CD4-positive, alpha-beta T cell (primary cell): ENCODE data around the gene RNF114. TPM values are rescaled to one million over a fixed set of nuclear protein-coding genes. Genes with fewer than 3 reads are reported as not detected.

ENCODE experiments used
- ATAC-seq: fragments of 200-7000 bp; cut with Tn5 transposase; one replicate; pipeline ENCODE4 v1.10.0; 2022; ENCODE audit warnings: mild to moderate bottlenecking; ENCODE audit not compliant: poor library complexity
- CTCF ChIA-PET: fragments of 350-600 bp; sonication (Branson Sonifier 250); formaldehyde crosslinking; loops from one replicate; lab custom pipeline; 2021; ENCODE audit warnings: antibody characterized with exemption, inconsistent platforms; lab: Charles Lee
- POLR2A ChIA-PET: fragments of 350-600 bp; sonication (Branson Sonifier 250); formaldehyde crosslinking; loops from one replicate; lab custom pipeline; 2021; ENCODE audit warnings: antibody characterized with exemption, inconsistent platforms; lab: Charles Lee
- DNase-seq, 14 experiments: peaks; one replicate each; pipeline ENCODE4 v3.0.0-alpha.2; 2013 to 2020; ENCODE audit warnings: mixed read lengths in 2 of 14
- H3K27ac ChIP-seq, 2 donors: one replicate each; pipeline versions ENCODE4 v1.5.1 to v1.7.0; 2013; ENCODE audit warnings: low read length in 2 of 2, low read depth in 1 of 2, mild to moderate bottlenecking in 1 of 2
- H3K27me3 ChIP-seq, 2 experiments: 1 replicate in 1 of 2; 2 replicates in 1 of 2; pipeline versions ENCODE4 v1.6.1 to v1.7.0; 2013; ENCODE audit warnings: low read length in 2 of 2, control low read depth in 1 of 2, mild to moderate bottlenecking in 1 of 2, moderate library complexity in 1 of 2; ENCODE audit not compliant: insufficient read depth in 2 of 2, control insufficient read depth in 1 of 2
- H3K36me3 ChIP-seq: one replicate; pipeline ENCODE4 v1.6.1; 2013; ENCODE audit warnings: low read length, control low read depth; ENCODE audit not compliant: insufficient read depth
- H3K4me1 ChIP-seq: one replicate; pipeline ENCODE4 v1.6.1; 2013; ENCODE audit warnings: low read length, control low read depth; ENCODE audit not compliant: insufficient read depth
- H3K4me3 ChIP-seq: one replicate; pipeline ENCODE4 v1.5.1; 2013; ENCODE audit warnings: mild to moderate bottlenecking, low read length, moderate library complexity
- H3K9me3 ChIP-seq, 2 experiments: 1 replicate in 1 of 2; 2 replicates in 1 of 2; pipeline versions ENCODE4 v1.6.1 to v1.7.0; 2013; ENCODE audit warnings: low read length in 2 of 2, mild to moderate bottlenecking in 2 of 2, control low read depth in 1 of 2, moderate library complexity in 1 of 2; ENCODE audit not compliant: control insufficient read depth in 1 of 2, insufficient read depth in 1 of 2
- H3K27ac Mint-ChIP-seq: one replicate; pipeline ENCODE4 v1.8.0; 2020; ENCODE audit warnings: mixed read lengths
- H3K27me3 Mint-ChIP-seq: one replicate; pipeline ENCODE4 v1.8.0; 2021; ENCODE audit warnings: mixed read lengths
- H3K36me3 Mint-ChIP-seq: one replicate; pipeline ENCODE4 v1.8.0; 2021; ENCODE audit warnings: low read depth, mixed read lengths
- H3K4me1 Mint-ChIP-seq: one replicate; pipeline ENCODE4 v1.8.0; 2021; ENCODE audit warnings: low read depth, mixed read lengths
- H3K4me3 Mint-ChIP-seq: one replicate; pipeline ENCODE4 v1.8.0; 2020; ENCODE audit warnings: mild to moderate bottlenecking, mixed read lengths
- H3K9me3 Mint-ChIP-seq: one replicate; pipeline ENCODE4 v1.8.0; 2020; ENCODE audit warnings: mixed read lengths
- CTCF ChIP-seq: fragments of 200-600 bp; IDR thresholded peaks from one replicate; pipeline ENCODE4 v1.8.0; 2022; ENCODE audit warnings: antibody characterized with exemption, mild to moderate bottlenecking
- intact Hi-C, 2 experiments: fragments of 100-400 bp; cut with DNase I in 1 of 2; cut with micrococcal nuclease in 1 of 2; formaldehyde crosslinking; loops; one replicate each; pipeline versions ENCODE4 v1.15.1 to v1.9.0; 2023 to 2025; cut with DNase I, micrococcal nuclease
- total RNA-seq, 174 experiments: library from RNA in 2 of 174; stranded (reverse) in 2 of 174; gene quantifications; one replicate each; pipeline ENCODE4 v1.2.3 and lab custom pipeline; 2021 to 2026

Gene RNF114
- total RNA-seq, 2 experiments from 2014 or later = 129 to 132 TPM

GRCh38 chr20:49981218-49982071, 45.2 kb downstream of the RNF114 start:
- DNase-seq = peak in 1 of 14 experiments; percentile 21
- Mint-ChIP-seq H3K4me1 (peaks cover 15% of the 10 kb centered on the region), H3K27ac (peak overlapping the region; percentile 74), H3K36me3 (no peaks in the 10 kb centered on the region), H3K9me3 (no peaks in the 10 kb centered on the region), H3K27me3 (no peaks in the 10 kb centered on the region), H3K4me3 (peak overlapping the region; percentile 70)
- H3K9me3 ChIP-seq = no peaks in the 10 kb centered on the region
- POLR2A ChIA-PET = interaction anchor here (0.6 to 3.5 kb wide), 4 partner anchors 11 to 105 kb away, joined by 3 to 17 read pairs (median 5); partner anchors contain the start of gene RNF114
- no peak for TF ChIP-seq CTCF
- CTCF ChIA-PET = interaction anchor here (1.2 to 8.0 kb wide), 3 partner anchors 11 to 88 kb away, joined by 3 to 102 read pairs (median 3); no protein-coding TSS in a partner anchor
- no peaks in the 10 kb centered on the region for H3K27me3 ChIP-seq
- peaks cover 24% of the 10 kb centered on the region for H3K4me1 ChIP-seq
- H3K36me3 ChIP-seq = no peaks in the 10 kb centered on the region
- intact Hi-C loops = loop anchor here (1.0 to 5.0 kb wide), 7 partner anchors 45 to 751 kb away; partner anchors contain the start of genes PARD6B (in 1 of the 2), PTPN1 (in 1 of the 2) and RNF114 (in 1 of the 2)
- no peak overlapping the region for H3K4me3 ChIP-seq
- no peak overlapping the region for H3K27ac ChIP-seq
- ATAC-seq = no peak

GRCh38 chr20:49982072-49982345, 45.8 kb downstream of the RNF114 start:
- no peaks in the 10 kb centered on the region for H3K36me3 ChIP-seq
- H3K9me3 ChIP-seq = no peaks in the 10 kb centered on the region
- Mint-ChIP-seq H3K9me3 (no peaks in the 10 kb centered on the region), H3K27me3 (no peaks in the 10 kb centered on the region), H3K4me3 (peak overlapping the region; percentile 70), H3K27ac (peak overlapping the region; percentile 74), H3K4me1 (peaks cover 15% of the 10 kb centered on the region), H3K36me3 (no peaks in the 10 kb centered on the region)
- ATAC-seq = no peak
- peaks cover 24% of the 10 kb centered on the region for H3K4me1 ChIP-seq
- H3K27me3 ChIP-seq = no peaks in the 10 kb centered on the region
- intact Hi-C loops = loop anchor here (1.0 to 5.0 kb wide), 7 partner anchors 45 to 750 kb away; partner anchors contain the start of genes PARD6B (in 1 of the 2), PTPN1 (in 1 of the 2) and RNF114 (in 1 of the 2)
- no peak for DNase-seq
- H3K4me3 ChIP-seq = peak overlapping the region; percentile 42
- ChIA-PET POLR2A (interaction anchor here (0.6 to 2.1 kb wide), 3 partner anchors 11 to 104 kb away, joined by 3 to 7 read pairs (median 3); partner anchors contain the start of gene RNF114), CTCF (interaction anchor here (1.2 to 8.0 kb wide), 3 partner anchors 12 to 88 kb away, joined by 3 to 102 read pairs (median 3); no protein-coding TSS in a partner anchor)
- no peak overlapping the region for H3K27ac ChIP-seq
- peak; percentile 2 for TF ChIP-seq CTCF

GRCh38 chr20:49982346-49983122, 46.3 kb downstream of the RNF114 start, which contains the start of gene SNAI1:
Gene SNAI1 (plus strand): TSS chr20:49982980. CDS start chr20:49983060, 80 bp downstream.
- intact Hi-C loops = loop anchor here (1.0 to 5.0 kb wide), 7 partner anchors 46 to 750 kb away; partner anchors contain the start of genes PARD6B (in 1 of the 2), PTPN1 (in 1 of the 2) and RNF114 (in 1 of the 2)
- H3K27ac ChIP-seq = no peak within 1 kb of the TSS

More at GRCh38 chr20:49982346-49983122, 46.3 kb downstream of the RNF114 start, which contains the start of gene SNAI1:
- peak; percentile 91 for ATAC-seq
- DNase-seq = peak; percentile 68 to 94 (median 82)
- Histone ChIP-seq H3K9me3 (no peaks in the 10 kb centered on the region), H3K36me3 (no peaks in the 10 kb centered on the region), H3K27me3 (no peaks in the 10 kb centered on the region), H3K4me1 (peaks cover 24% of the 10 kb centered on the region), H3K4me3 (peak within 1 kb of the TSS; percentile 48)
- ChIA-PET CTCF (interaction anchor here (1.2 to 8.0 kb wide), 2 partner anchors 12 to 87 kb away, joined by 3 to 102 read pairs; no protein-coding TSS in a partner anchor), POLR2A (interaction anchor here (0.6 to 2.1 kb wide), 3 partner anchors 12 to 104 kb away, joined by 3 to 7 read pairs (median 3); partner anchors contain the start of gene RNF114)
- Mint-ChIP-seq H3K9me3 (no peaks in the 10 kb centered on the region), H3K4me1 (peaks cover 15% of the 10 kb centered on the region), H3K27me3 (no peaks in the 10 kb centered on the region), H3K4me3 (peak within 1 kb of the TSS; percentile 72), H3K36me3 (no peaks in the 10 kb centered on the region), H3K27ac (peak within 1 kb of the TSS; percentile 74)
- TF ChIP-seq CTCF = peak; percentile 28
